IMR-90 (cell line): Measurements from ENCODE around the gene PLXNA4. TPM values are rescaled to one million over a fixed set of nuclear protein-coding genes. Genes with fewer than 3 reads are reported as not detected.

Experiments
- ATAC-seq: fragments of 200-7000 bp; cut with Tn5 transposase; 2 replicates; pipeline ENCODE4 v1.9.1; 2020; ENCODE audit warnings: low read depth, mild to moderate bottlenecking, moderate library complexity
- BruUV-seq: library from RNA; stranded (reverse); fragments of 400-500 nt; replicated peaks from 2 replicates; lab custom pipeline; 2021; lab: Mats Ljungman, UMichigan
- CTCF ChIA-PET: fragments of 300-600 bp; formaldehyde crosslinking; extraction: SDS; loops from one replicate; lab custom pipeline; 2021; ENCODE audit warnings: antibody characterized with exemption; lab: Yijun Ruan, JAX
- POLR2A ChIA-PET: fragments of 300-600 bp; sonication (Branson Sonifier 250); formaldehyde crosslinking; loops from one replicate; lab custom pipeline; 2022; ENCODE audit warnings: antibody characterized with exemption; ENCODE audit not compliant: unreplicated experiment; lab: Charles Lee
- DNase-seq: peaks from one replicate; pipeline ENCODE4 v3.0.0; 2013
- H2AFZ ChIP-seq: replicated peaks from 2 replicates; pipeline ENCODE3; 2013; ENCODE audit warnings: low read length, mild to moderate bottlenecking; ENCODE audit not compliant: poor library complexity
- H2AK5ac ChIP-seq: 2 replicates; pipeline ENCODE4 v1.6.1; 2013; ENCODE audit warnings: low read depth, low read length, inconsistent platforms
- H2AK9ac ChIP-seq: replicated peaks from 2 replicates; pipeline ENCODE3; 2013; ENCODE audit warnings: mild to moderate bottlenecking, low read depth, low read length, moderate library complexity; ENCODE audit not compliant: poor library complexity
- H2BK120ac ChIP-seq: 2 replicates; pipeline ENCODE4 v1.6.1; 2013; ENCODE audit warnings: low read depth, low read length, inconsistent platforms
- H2BK15ac ChIP-seq: 3 replicates; pipeline ENCODE4 v1.6.1; 2013; ENCODE audit warnings: low read depth, low read length, inconsistent platforms
- H2BK20ac ChIP-seq: 2 replicates; pipeline ENCODE4 v1.6.1; 2013; ENCODE audit warnings: low read depth, mild to moderate bottlenecking, inconsistent platforms, low read length, moderate library complexity
- H2BK5ac ChIP-seq: 2 replicates; pipeline ENCODE4 v1.6.1; 2013; ENCODE audit warnings: mild to moderate bottlenecking, low read depth, low read length, inconsistent platforms; ENCODE audit not compliant: poor library complexity, severe bottlenecking
- H3K14ac ChIP-seq: replicated peaks from 2 replicates; pipeline ENCODE4 v1.6.1; 2013; ENCODE audit warnings: low read depth, low read length, inconsistent platforms
- H3K18ac ChIP-seq: 2 replicates; pipeline ENCODE4 v1.6.1; 2013; ENCODE audit warnings: low read depth, low read length, control low read depth
- H3K23ac ChIP-seq: 2 replicates; pipeline ENCODE4 v1.6.1; 2013; ENCODE audit warnings: low read depth, low read length, inconsistent platforms
- H3K27ac ChIP-seq: 2 replicates; pipeline ENCODE4 v1.5.1; 2013; ENCODE audit warnings: mild to moderate bottlenecking, control low read depth, low read length; ENCODE audit not compliant: insufficient read depth
- H3K27me3 ChIP-seq: 2 replicates; pipeline ENCODE4 v1.6.1; 2013; ENCODE audit warnings: low read length; ENCODE audit not compliant: control insufficient read depth, insufficient read depth
- H3K36me3 ChIP-seq: 2 replicates; pipeline ENCODE4 v1.6.1; 2013; ENCODE audit warnings: low read length, mixed read lengths; ENCODE audit not compliant: control insufficient read depth, insufficient read depth
- H3K4ac ChIP-seq: 2 replicates; pipeline ENCODE4 v1.6.1; 2013; ENCODE audit warnings: low read depth, low read length, inconsistent platforms
- H3K4me1 ChIP-seq: 2 replicates; pipeline ENCODE4 v1.6.1; 2013; ENCODE audit warnings: low read length, mixed read lengths; ENCODE audit not compliant: control insufficient read depth, insufficient read depth
- H3K4me2 ChIP-seq: 2 replicates; pipeline ENCODE4 v1.6.1; 2013; ENCODE audit warnings: low read depth, mild to moderate bottlenecking, control low read depth, low read length, moderate library complexity
- H3K4me3 ChIP-seq: 2 replicates; pipeline ENCODE4 v1.5.1; 2013; ENCODE audit warnings: low read depth, mild to moderate bottlenecking, control low read depth, low read length, moderate library complexity; ENCODE audit not compliant: insufficient read depth
- H3K56ac ChIP-seq: 2 replicates; pipeline ENCODE4 v1.6.1; 2013; ENCODE audit warnings: low read length, inconsistent platforms; ENCODE audit not compliant: insufficient read depth; ENCODE audit errors: extremely low read depth
- H3K79me1 ChIP-seq, 2 experiments: 2 replicates each; pipeline ENCODE4 v1.6.1; 2013; ENCODE audit warnings: low read length in 2 of 2, inconsistent platforms in 1 of 2, low read depth in 1 of 2
- H3K9ac ChIP-seq: 2 replicates; pipeline ENCODE4 v1.6.1; 2013; ENCODE audit warnings: low read depth, low read length, control low read depth
- H3K9me1 ChIP-seq: 2 replicates; pipeline ENCODE4 v1.6.1; 2013; ENCODE audit warnings: low read length, inconsistent platforms; ENCODE audit not compliant: insufficient read depth
- H3K9me3 ChIP-seq: 2 replicates; pipeline ENCODE4 v1.6.1; 2013; ENCODE audit warnings: low read length; ENCODE audit not compliant: control insufficient read depth, insufficient read depth
- H4K20me1 ChIP-seq: 2 replicates; pipeline ENCODE4 v1.6.1; 2013; ENCODE audit warnings: low read length, inconsistent platforms; ENCODE audit not compliant: insufficient read depth
- H4K5ac ChIP-seq: 2 replicates; pipeline ENCODE4 v1.6.1; 2013; ENCODE audit warnings: mild to moderate bottlenecking, low read depth, low read length, control low read depth
- H4K8ac ChIP-seq, 2 experiments: 2 replicates each; pipeline ENCODE4 v1.6.1; 2013; ENCODE audit warnings: low read depth in 2 of 2, low read length in 2 of 2, control low read depth in 1 of 2, inconsistent platforms in 1 of 2
- H4K91ac ChIP-seq: 2 replicates; pipeline ENCODE4 v1.6.1; 2013; ENCODE audit warnings: low read depth, low read length, inconsistent platforms; ENCODE audit not compliant: insufficient read depth
- MAFK ChIP-seq: IDR thresholded peaks from 2 replicates; pipeline ENCODE4 v1.6.1; 2012; ENCODE audit warnings: low read depth, low read length, improper control_type of control experiment
- USF2 ChIP-seq: fragments of 150-350 bp; IDR thresholded peaks from 2 replicates; pipeline ENCODE4 v1.6.1; 2017; ENCODE audit warnings: mild to moderate bottlenecking, antibody characterized with exemption, low read length, low read depth
- WGBS, 2 experiments: methylation state at CpG; one replicate each; pipeline versions ENCODE4 v1.1.5 to v1.1.7; 2013; ENCODE audit warnings: missing lambda C conversion rate in 2 of 2; ENCODE audit not compliant: insufficient read length in 1 of 2; ENCODE audit errors: extremely low coverage in 2 of 2; 5-methylcytosine and 5-hydroxymethylcytosine counted together
- dilution Hi-C: fragments of 300-500 bp; cut with HindIII; formaldehyde crosslinking; loops from one replicate; pipeline ENCODE4 v1.14.3; 2018; ENCODE audit warnings: low sequenced_read_pairs; ENCODE audit not compliant: unreplicated experiment
- in situ Hi-C: fragments of 300-500 bp; cut with MboI; formaldehyde crosslinking; loops from 3 replicates; pipeline ENCODE4 v1.14.3; 2019; ENCODE audit warnings: low sequenced_read_pairs, inconsistent platforms, mixed read lengths
- intact Hi-C: fragments of 100-400 bp; cut with micrococcal nuclease; formaldehyde crosslinking; loops from 2 replicates; pipeline ENCODE4 v1.10.0; 2022
- polyA plus RNA-seq, 3 experiments: library from polyadenylated mRNA; depleted of rRNA; stranded (reverse); fragments of >200 nt; gene quantifications; 2 replicates each; pipeline ENCODE4 v1.2.3, GENCODE V29; 2012; ENCODE audit warnings: low replicate concordance in 1 of 3
- total RNA-seq: library from RNA; depleted of rRNA; stranded (reverse); fragments of >200 nt; gene quantifications from 2 replicates; pipeline ENCODE4 v1.2.3, GENCODE V29; 2012

Gene PLXNA4
- total and polyA plus RNA-seq, 2 of the 4 experiments (the other 2 are of a cell fraction) = under 0.01 TPM

DNA sequence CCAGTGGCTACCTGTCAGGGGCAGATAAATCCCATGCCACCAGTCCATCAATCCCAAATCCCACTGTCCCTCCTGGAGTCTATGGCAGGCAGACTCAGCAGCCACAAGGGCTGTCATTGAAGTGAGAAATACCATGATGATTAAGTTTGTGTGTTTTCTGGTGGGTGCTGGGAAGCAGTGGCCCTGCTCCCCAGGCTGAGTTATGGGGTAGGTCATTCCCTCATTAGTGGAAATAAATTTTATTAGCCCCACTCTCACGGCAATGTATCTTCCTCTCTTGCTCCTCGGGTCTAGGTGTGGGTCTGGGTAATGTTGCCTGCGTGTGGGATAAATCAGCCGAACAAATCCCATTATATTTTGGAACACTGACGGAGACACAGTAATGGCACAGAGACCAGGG, 76.8 kb downstream of the PLXNA4 start:
- POLR2A ChIA-PET = no interaction called here
- ATAC-seq = no peak

More for the DNA sequence above, 76.8 kb downstream of the PLXNA4 start:
- Histone ChIP-seq H3K56ac (no peak overlapping the region), H2BK20ac (no peak overlapping the region), H3K27ac (no peak overlapping the region), H3K4ac (no peak overlapping the region), H3K27me3 (no peaks in the 10 kb centered on the region), H2BK15ac (no peak overlapping the region), H2AK5ac (no peak overlapping the region), H3K18ac (no peak overlapping the region), H3K4me3 (no peak overlapping the region), H2BK120ac (no peak overlapping the region), H3K23ac (no peak overlapping the region), H4K5ac (no peak overlapping the region), H3K4me1 (no peaks in the 10 kb centered on the region), H4K8ac (no peak overlapping the region), H3K36me3 (no peaks in the 10 kb centered on the region), H2AK9ac (no peak overlapping the region), H2AFZ (no peak overlapping the region), H3K79me1 (no peaks in the 10 kb centered on the region), H4K91ac (no peak overlapping the region), H3K4me2 (no peak overlapping the region), H2BK5ac (no peak overlapping the region), H4K20me1 (no peaks in the 10 kb centered on the region), H3K14ac (no peak overlapping the region), H3K9me3 (no peaks in the 10 kb centered on the region), H3K9me1 (no peaks in the 10 kb centered on the region), H3K9ac (no peak overlapping the region)
- dilution Hi-C loops (no loop called here), intact Hi-C loops (no loop called here), in situ Hi-C loops (no loop called here)
- no peak for DNase-seq
- no TSS peak for BruUV-seq
- CTCF ChIA-PET = no interaction called here
- TF ChIP-seq USF2 (no peak), MAFK (no peak)
- no CpG with 5 or more reads among the region's 5 CpGs for WGBS, 2 experiments
